Hematopoietic multipotent progenitor cell treated with erythropoietin and hydrocortisone succinate and interleukin-3 and kit ligand, for 15 days (in vitro differentiated cells): ENCODE results near the gene B4GALNT4.
"Not testable (repeated sequence)": the region's sequence is repeated elsewhere in the genome, so short reads cannot be mapped to it uniquely, and the experiment has no call there.

Experiments used
- DNase-seq: peaks from one replicate; pipeline ENCODE4 v3.0.0-alpha.2; 2015; ENCODE audit warnings: low spot score

B4GALNT4 gene

GRCh38 chr11:358129-358800 lies 11.0 kb upstream of the B4GALNT4 start:
- DNase-seq, result no peak

DNA sequence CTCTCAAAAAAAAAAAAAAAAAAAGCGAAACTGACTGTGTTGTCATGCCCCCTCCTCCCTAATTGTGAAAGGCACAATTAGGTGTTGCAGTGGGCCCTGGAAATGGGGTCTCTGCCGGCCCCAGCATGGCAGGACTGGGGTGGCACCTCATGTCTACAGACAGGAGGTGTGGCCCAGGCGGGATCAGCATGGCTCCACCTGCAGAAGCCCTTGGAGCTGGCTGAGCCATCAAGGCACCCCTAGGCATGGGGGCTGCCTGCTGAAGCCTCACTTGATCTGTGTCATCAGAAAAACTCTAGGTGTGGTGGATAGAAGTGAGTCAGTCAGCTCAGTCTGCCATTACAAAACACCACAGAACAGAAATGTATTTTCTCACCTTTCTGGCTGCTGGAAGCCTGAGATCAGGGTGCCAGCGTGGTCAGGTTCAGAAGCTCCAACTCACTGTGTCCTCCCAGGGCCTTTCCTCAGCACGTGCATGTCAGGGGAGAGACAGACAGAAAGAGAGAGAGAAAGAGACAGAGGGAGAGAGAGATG lies 10.1 kb upstream of the B4GALNT4 start:
- no peak for DNase-seq

GRCh38 chr11:360326-361280 lies 8.7 kb upstream of the B4GALNT4 start:
- no peak for DNase-seq

GRCh38 chr11:362642-363442 lies 6.5 kb upstream of the B4GALNT4 start:
- DNase-seq, result no peak

- not testable (repeated sequence) for DNase-seq
Observed at GRCh38 chr11:363443-363805, 5.9 kb upstream of the B4GALNT4 start.

- DNase-seq, result peak; percentile 36
Observed at GRCh38 chr11:363948-364761, 5.1 kb upstream of the B4GALNT4 start.

- no peak for DNase-seq
Observed at GRCh38 chr11:364991-365725, 4.1 kb upstream of the B4GALNT4 start.

DNA sequence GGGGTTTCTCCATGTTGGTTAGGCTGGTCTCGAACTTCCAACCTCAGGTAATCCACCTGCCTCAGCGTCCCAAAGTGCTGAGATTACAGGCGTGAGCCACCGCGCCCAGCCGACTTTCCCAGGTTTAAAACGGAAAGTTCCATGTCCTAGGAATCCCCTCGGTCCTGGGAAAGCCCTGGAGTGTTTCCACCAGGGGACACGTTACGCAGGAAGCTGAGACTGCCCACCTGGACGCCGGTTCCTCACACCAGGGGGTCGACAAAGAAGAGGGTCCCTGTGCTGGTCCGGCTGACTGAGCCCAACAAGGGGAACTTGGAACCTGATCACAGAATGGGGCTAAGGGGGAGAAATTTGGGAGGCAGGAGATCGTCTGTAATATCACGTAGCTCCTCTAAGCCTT lies 3.5 kb upstream of the B4GALNT4 start:
- DNase-seq, result no peak

GRCh38 chr11:367956-368413 lies 1.3 kb upstream of the B4GALNT4 start:
- no peak for DNase-seq

DNA sequence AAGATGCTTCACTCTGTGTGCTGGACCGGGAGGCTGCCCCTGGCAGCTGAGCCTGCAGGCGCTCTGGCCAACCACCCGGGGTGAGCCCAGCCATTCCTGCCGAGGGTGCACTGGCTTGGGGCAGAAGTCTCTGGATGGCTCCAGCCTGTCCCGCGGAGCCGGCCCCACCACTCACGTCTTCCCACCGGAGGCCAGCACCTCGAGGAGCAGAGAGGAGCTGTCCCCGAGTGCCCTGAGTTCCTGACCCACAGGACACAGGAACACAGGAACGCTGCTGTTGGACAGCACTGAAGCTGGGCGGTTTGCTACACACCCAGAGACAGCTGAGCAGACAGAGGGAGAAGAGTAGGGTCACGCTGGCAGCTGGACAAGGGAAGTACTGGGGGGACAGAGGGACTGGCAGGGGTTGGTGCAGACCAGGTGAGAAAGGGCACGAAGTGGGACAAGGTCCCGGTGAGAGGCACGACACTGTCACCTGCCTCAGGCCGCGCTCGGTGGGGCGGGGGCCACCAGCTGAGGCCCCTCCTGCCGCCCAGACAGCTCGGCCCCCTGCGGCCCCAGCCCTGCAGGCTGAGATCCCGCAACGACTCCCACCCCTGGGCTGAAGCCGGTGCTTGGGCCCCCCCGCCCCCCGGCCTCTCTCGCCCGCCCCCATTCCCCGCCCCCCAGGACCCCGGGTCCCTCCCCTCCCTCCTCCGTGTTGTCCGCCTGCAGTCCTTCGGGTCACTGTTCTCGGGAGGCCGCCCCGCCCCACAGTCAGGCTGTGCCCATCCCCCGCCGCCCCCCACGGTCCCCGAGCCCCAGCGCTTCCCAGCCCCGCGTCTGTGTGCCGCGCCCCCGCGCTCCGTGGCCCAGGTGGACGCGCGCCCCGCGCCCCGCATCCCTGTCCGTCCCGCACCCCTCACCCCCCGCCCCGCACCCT lies 624 bp upstream of the B4GALNT4 start:
- no peak for DNase-seq

- no peak for DNase-seq
Observed at GRCh38 chr11:370070-370941, 1.0 kb downstream of the B4GALNT4 start.

DNA sequence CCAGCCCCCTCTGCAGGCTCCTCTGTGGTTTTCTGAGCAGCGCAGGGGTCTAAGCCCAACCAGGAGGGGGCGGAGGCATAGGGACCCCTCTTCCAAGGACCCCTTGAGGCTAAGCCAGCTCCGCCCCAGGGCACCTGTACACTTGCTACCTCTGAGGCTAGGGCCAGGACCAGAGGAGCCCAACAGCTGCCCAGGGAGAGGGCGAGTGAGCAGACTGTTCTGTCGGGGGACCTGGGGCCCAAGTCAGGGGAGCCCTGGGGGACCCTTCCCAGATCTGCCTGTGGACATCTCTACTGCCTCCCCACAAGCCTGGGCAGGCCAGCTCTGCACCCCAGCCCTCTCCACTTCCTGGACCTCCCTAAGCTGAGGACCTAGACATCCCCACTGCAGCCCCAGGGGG lies 1.8 kb downstream of the B4GALNT4 start:
- DNase-seq, result no peak

DNA sequence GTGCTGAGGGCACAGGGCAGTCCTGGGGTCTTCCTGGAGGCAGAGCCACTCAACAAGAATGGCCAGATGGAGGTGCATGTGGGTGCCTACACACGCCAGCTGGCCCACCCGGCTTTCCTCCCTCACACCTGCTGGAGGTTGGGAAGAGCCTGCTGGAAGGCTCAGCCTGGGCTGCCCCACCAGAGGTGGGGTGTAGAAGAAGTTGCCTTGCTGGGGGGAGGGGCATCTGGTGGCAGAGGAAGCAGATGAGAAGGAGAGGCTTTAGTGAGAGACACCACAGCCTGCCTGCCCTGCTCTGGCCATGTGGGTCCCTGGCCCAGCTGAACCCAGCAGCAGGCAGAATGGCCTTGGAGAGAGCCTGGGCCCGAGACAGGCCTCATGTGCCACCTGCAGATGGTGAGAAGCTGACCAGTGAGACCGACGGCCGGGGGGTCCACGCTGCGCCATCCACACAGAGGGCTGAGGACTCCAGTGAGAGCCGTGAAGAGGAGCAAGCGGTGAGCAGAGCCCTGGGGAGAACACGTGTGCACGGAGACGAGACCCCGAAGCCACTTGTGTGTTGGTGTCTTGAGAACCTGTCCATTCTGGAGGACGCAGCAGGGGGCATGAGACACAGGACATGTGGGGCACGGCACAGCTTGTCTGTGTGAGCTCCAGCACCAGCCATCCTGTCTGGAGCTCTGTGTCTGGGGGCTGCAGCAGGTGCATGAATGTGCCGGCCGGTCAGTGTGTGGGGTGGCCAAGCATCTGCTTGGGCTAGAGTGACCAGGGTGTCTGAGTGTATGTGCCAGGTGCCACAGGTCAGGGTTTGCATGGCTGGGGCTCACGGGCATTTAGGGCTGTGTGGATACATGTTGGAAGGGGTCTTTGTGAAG lies 2.7 kb downstream of the B4GALNT4 start:
- DNase-seq, result no peak

DNA sequence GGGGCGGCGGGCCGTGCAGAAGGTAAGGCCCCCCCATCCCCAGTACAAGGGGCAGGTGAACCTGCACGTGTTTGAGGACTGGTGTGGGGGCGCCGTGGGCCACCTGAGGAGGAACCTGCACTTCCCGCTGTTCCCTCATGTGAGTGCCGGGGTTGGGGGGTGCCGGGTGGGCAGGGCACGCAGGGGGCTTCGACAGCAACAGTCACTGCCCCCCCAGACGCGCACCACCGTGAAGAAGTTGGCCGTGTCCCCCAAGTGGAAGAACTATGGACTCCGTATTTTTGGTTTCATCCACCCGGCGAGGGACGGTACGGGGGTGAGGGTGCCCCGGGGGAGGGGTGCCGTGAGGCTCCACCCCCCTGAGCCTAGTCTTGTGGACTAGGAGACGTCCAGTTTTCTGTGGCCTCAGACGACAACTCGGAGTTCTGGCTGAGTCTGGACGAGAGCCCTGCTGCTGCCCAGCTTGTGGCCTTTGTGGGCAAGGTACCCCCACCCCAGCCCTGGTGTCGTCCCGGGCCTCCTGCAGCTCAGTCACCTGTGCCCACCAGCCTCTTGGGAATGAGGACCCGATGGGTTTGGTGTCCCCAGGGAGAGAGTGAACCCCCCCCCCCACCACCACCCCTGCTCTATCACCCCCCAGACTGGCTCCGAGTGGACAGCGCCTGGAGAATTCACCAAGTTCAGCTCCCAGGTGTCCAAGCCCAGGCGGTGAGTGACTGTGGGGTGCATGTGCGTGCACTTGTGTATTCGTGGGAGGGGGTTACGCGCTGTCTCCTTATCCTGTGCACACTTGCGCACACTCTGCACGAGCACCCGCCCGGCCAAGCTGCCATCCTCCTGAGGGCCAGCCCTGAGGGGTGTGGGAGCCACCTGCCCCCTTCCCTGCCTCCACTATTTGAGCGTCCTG lies 3.8 kb downstream of the B4GALNT4 start:
- DNase-seq, result no peak

GRCh38 chr11:373716-374551 lies 4.6 kb downstream of the B4GALNT4 start:
- no peak for DNase-seq
